H1 (cell line): Measurements from ENCODE around the gene PILRB.

ENCODE experiments used
- CREB1 ChIP-seq: IDR thresholded peaks from 2 replicates; pipeline ENCODE4 v1.6.1; 2012; ENCODE audit warnings: inconsistent platforms
- NANOG ChIP-seq: IDR thresholded peaks from 2 replicates; pipeline ENCODE4 v1.6.1; 2011; ENCODE audit warnings: low read length, low read depth, mild to moderate bottlenecking, inconsistent platforms; ENCODE audit not compliant: insufficient read depth, poor library complexity, severe bottlenecking
- TF ChIP-seq, protein P1 (sequence below): IDR thresholded peaks from 2 replicates; pipeline ENCODE4 v1.6.1; 2012; ENCODE audit warnings: inconsistent platforms

DNA sequence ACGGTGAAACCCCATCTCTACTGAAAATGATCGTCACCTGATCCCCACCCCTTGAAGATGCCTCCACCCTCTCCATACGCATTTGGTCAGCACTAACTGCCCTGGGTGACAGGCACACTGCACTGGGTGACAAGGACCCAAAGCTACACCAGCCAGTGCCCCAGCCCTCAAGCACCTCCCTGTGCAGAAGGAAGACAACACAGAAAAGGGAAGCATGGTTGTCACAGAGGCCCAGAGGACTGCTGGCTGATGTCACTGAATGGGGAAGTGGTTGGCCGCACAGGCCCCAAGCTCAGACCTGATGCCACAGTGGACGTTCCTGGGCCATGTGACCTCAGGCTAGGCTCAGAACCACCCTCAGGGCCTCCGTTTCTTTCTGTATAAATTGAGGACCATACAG, 11.2 kb downstream of the PILRB start:
- TF ChIP-seq, protein P1, sequence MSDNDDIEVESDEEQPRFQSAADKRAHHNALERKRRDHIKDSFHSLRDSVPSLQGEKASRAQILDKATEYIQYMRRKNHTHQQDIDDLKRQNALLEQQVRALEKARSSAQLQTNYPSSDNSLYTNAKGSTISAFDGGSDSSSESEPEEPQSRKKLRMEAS = no peak
- no peak for TF ChIP-seq NANOG
- no peak for TF ChIP-seq CREB1
